GM19023 (cell line): ENCODE measurements around the gene RASSF9.

Source experiments
- ATAC-seq: cut with Tn5 transposase; IDR thresholded peaks from one replicate; pipeline ENCODE4 v1.9.1; 2021; ENCODE audit warnings: mild to moderate bottlenecking, moderate library complexity; ENCODE audit not compliant: unreplicated experiment

The RASSF9 gene

GRCh38 chr12:85836197-85837090 is at the start of gene RASSF9:
RASSF9 (minus strand) TSS chr12:85836409; CDS start chr12:85836201, 208 bp downstream.
- ATAC-seq = no peak

GRCh38 chr12:85883763-85884162 is 47.6 kb upstream of the RASSF9 start:
- ATAC-seq = no peak

GRCh38 chr12:85877459-85877858 is 41.2 kb upstream of the RASSF9 start:
- ATAC-seq = no peak

- ATAC-seq = peak; percentile 80
Observed at GRCh38 chr12:85874031-85874461, 37.8 kb upstream of the RASSF9 start, which contains the start of gene NTS. NTS (plus strand) TSS chr12:85874295; CDS start chr12:85874404, 109 bp downstream.

GRCh38 chr12:85872497-85873091 is 36.4 kb upstream of the RASSF9 start:
- ATAC-seq = peak; percentile 69

GRCh38 chr12:85866986-85867776 is 31.0 kb upstream of the RASSF9 start:
- ATAC-seq = peak; percentile 91

- ATAC-seq = no peak
Observed at GRCh38 chr12:85865890-85866289, 29.7 kb upstream of the RASSF9 start.

- ATAC-seq = no peak
Observed at GRCh38 chr12:85856966-85857365, 20.8 kb upstream of the RASSF9 start.

GRCh38 chr12:85855305-85855704 is 19.1 kb upstream of the RASSF9 start:
- no peak for ATAC-seq

GRCh38 chr12:85849344-85849743 is 13.1 kb upstream of the RASSF9 start:
- ATAC-seq = no peak

- no peak for ATAC-seq
Observed at GRCh38 chr12:85843606-85844310, 7.5 kb upstream of the RASSF9 start.

GRCh38 chr12:85835426-85836196 is 598 bp downstream of the RASSF9 start:
- no peak for ATAC-seq

GRCh38 chr12:85834378-85834777 is 1.8 kb downstream of the RASSF9 start:
- ATAC-seq = no peak

GRCh38 chr12:85833579-85833978 is 2.6 kb downstream of the RASSF9 start:
- no peak for ATAC-seq

- no peak for ATAC-seq
Observed at GRCh38 chr12:85831327-85831990, 4.8 kb downstream of the RASSF9 start.

GRCh38 chr12:85829391-85829790 is 6.8 kb downstream of the RASSF9 start:
- no peak for ATAC-seq

GRCh38 chr12:85828576-85828975 is 7.6 kb downstream of the RASSF9 start:
- no peak for ATAC-seq

GRCh38 chr12:85825746-85826145 is 10.5 kb downstream of the RASSF9 start:
- ATAC-seq = no peak

- no peak for ATAC-seq
Observed at GRCh38 chr12:85823436-85824180, 12.6 kb downstream of the RASSF9 start.
